Right kidney (tissue), 9 donors: ENCODE measurements around the gene WFDC13.
"Not testable (repeated sequence)": the region's sequence is repeated elsewhere in the genome, so short reads cannot be mapped to it uniquely, and the experiment has no call there.

ENCODE experiments used
- DNase-seq: peaks from one replicate; pipeline ENCODE4 v3.0.0-alpha.2; 2016
- long read RNA-seq, 8 donors: transcript quantifications; one replicate each; lab custom pipeline, GENCODE V29; 2026

Gene WFDC13
- long read RNA-seq, donor 1: 0 reads
- long read RNA-seq, donor 2: 0 reads
- long read RNA-seq, donor 3: 0 reads
- long read RNA-seq, donor 4: 0 reads
- long read RNA-seq, donor 5: 0 reads
- long read RNA-seq, donor 6: 0 reads
- long read RNA-seq, donor 7: 0 reads
- long read RNA-seq, donor 8: 0 reads

- DNase-seq: no peak
These were observed at the start of gene WFDC13 for GRCh38 chr20:45701873-45702272. WFDC13 (plus strand) TSS chr20:45702038; CDS start chr20:45702124, 86 bp downstream.

- not testable (repeated sequence) for DNase-seq
These were observed 44.8 kb upstream of the WFDC13 start for GRCh38 chr20:45657038-45657437.

- DNase-seq: no peak
These were observed 31.7 kb upstream of the WFDC13 start, which contains the start of gene WFDC11 for GRCh38 chr20:45670139-45670538. WFDC11 (minus strand) TSS chr20:45670239; CDS start chr20:45650600, 19,639 bp downstream.

- DNase-seq: no peak
These were observed 29.1 kb upstream of the WFDC13 start for GRCh38 chr20:45672765-45673164.

GRCh38 chr20:45679650-45680049, 22.2 kb upstream of the WFDC13 start:
- no peak for DNase-seq

GRCh38 chr20:45685896-45686295, 15.9 kb upstream of the WFDC13 start:
- DNase-seq: no peak

GRCh38 chr20:45693346-45693745, 8.5 kb upstream of the WFDC13 start:
- DNase-seq: not testable (repeated sequence)

- no peak for DNase-seq
These were observed 6.3 kb upstream of the WFDC13 start for GRCh38 chr20:45695496-45695895.

GRCh38 chr20:45701104-45701503, 734 bp upstream of the WFDC13 start:
- no peak for DNase-seq

GRCh38 chr20:45704969-45705637, 3.3 kb downstream of the WFDC13 start, which contains the start of gene WFDC10B:
WFDC10B (minus strand) TSS chr20:45705019; CDS start chr20:45685992, 19,027 bp downstream.
- no peak for DNase-seq

GRCh38 chr20:45716141-45716688, 14.4 kb downstream of the WFDC13 start:
- DNase-seq: not testable (repeated sequence)

- no peak for DNase-seq
These were observed 20.2 kb downstream of the WFDC13 start, which contains the start of gene SPINT4 for GRCh38 chr20:45722047-45722446. SPINT4 (plus strand) TSS chr20:45722347; CDS start chr20:45722368, 21 bp downstream.

GRCh38 chr20:45725134-45725533, 23.3 kb downstream of the WFDC13 start:
- DNase-seq: no peak

GRCh38 chr20:45727044-45727443, 25.2 kb downstream of the WFDC13 start:
- DNase-seq: no peak

GRCh38 chr20:45732199-45732598, 30.4 kb downstream of the WFDC13 start:
- DNase-seq: no peak

GRCh38 chr20:45735552-45735951, 33.7 kb downstream of the WFDC13 start:
- DNase-seq: no peak

GRCh38 chr20:45735988-45736387, 34.1 kb downstream of the WFDC13 start:
- no peak for DNase-seq

GRCh38 chr20:45742596-45742995, 40.8 kb downstream of the WFDC13 start:
- DNase-seq: no peak

- DNase-seq: no peak
These were observed 43.2 kb downstream of the WFDC13 start for GRCh38 chr20:45745015-45745414.

- DNase-seq: no peak
These were observed 49.9 kb downstream of the WFDC13 start for GRCh38 chr20:45751721-45752120.

- DNase-seq: no peak
These were observed 50.9 kb downstream of the WFDC13 start for GRCh38 chr20:45752746-45753145.

GRCh38 chr20:45758096-45758495, 56.3 kb downstream of the WFDC13 start:
- no peak for DNase-seq
